ENCODE measurements around the gene FAM13C. TPM values are rescaled to one million over a fixed set of nuclear protein-coding genes. Genes with fewer than 3 reads are reported as not detected.
A peak's percentile ranks its signal among the peaks of the same experiment; 100 is the strongest.
"Not testable (repeated sequence)": the region's sequence is repeated elsewhere in the genome, so short reads cannot be mapped to it uniquely, and the experiment has no call there.

Gene FAM13C
- total and polyA plus RNA-seq, 12 donors: 8.9 to 92.8 (median 34.1) TPM

- whole genome bisulfite sequencing, 4 donors: 93 to 94% (median 94%) methylated on average over 2 of the region's 2 CpGs
Measured at GRCh38 chr10:59243611-59244195, 118.6 kb downstream of the FAM13C start.

GRCh38 chr10:59242991-59243390 is 119.4 kb downstream of the FAM13C start:
- no peaks in the 10 kb centered on the region for H3K9me3 ChIP-seq (replicated peaks in 1 of 3)
- DNase-seq: no peak
- H3K27me3 ChIP-seq: no peaks in the 10 kb centered on the region
- no peaks in the 10 kb centered on the region for H3K36me3 ChIP-seq (replicated peaks in 1 of 2)
- H3K27ac ChIP-seq: no peak overlapping the region
- no peak overlapping the region for H3K4me3 ChIP-seq
- H3K4me1 ChIP-seq (replicated peaks in 1 of 2): no peaks in the 10 kb centered on the region
- intact Hi-C loops (cut with DNase I): loop anchor here (5.0 to 10.0 kb wide), 3 partner anchors 291 to 382 kb away; no protein-coding TSS in a partner anchor
- 89 to 95% (median 91%) methylated on average over 3 of the region's 3 CpGs for WGBS, 4 donors
- TF ChIP-seq CTCF (IDR thresholded peaks at IDR 0.05) (no peak), POLR2A (IDR thresholded peaks at IDR 0.05) (no peak)

More at GRCh38 chr10:59243611-59244195, 118.6 kb downstream of the FAM13C start:
- Histone ChIP-seq H3K4me3 (no peak overlapping the region), H3K27me3 (no peaks in the 10 kb centered on the region), H3K9me3 (replicated peaks in 1 of 3) (no peaks in the 10 kb centered on the region), H3K36me3 (replicated peaks in 1 of 2) (no peaks in the 10 kb centered on the region), H3K4me1 (replicated peaks in 1 of 2) (no peaks in the 10 kb centered on the region), H3K27ac (no peak overlapping the region)
- intact Hi-C loops (cut with DNase I): loop anchor here (5.0 to 10.0 kb wide), 3 partner anchors 291 to 381 kb away; no protein-coding TSS in a partner anchor
- TF ChIP-seq POLR2A (IDR thresholded peaks at IDR 0.05): no peak
- no peak for TF ChIP-seq CTCF (IDR thresholded peaks at IDR 0.05)
- no peak for DNase-seq

GRCh38 chr10:59242057-59242456 is 120.3 kb downstream of the FAM13C start:
- TF ChIP-seq CTCF (IDR thresholded peaks at IDR 0.05) (no peak), POLR2A (IDR thresholded peaks at IDR 0.05) (no peak)

GRCh38 chr10:59240582-59241183 is 121.7 kb downstream of the FAM13C start:
- no peaks in the 10 kb centered on the region for H3K4me1 ChIP-seq (replicated peaks in 1 of 2)
- no peaks in the 10 kb centered on the region for H3K27me3 ChIP-seq
- DNase-seq: peak in 1 of 7 donors; percentile 8
- H3K27ac ChIP-seq: no peak overlapping the region
- H3K9me3 ChIP-seq (replicated peaks in 1 of 3): no peaks in the 10 kb centered on the region
- no peaks in the 10 kb centered on the region for H3K36me3 ChIP-seq (replicated peaks in 1 of 2)
- 42 to 53% (median 46%) methylated on average over 2 of the region's 2 CpGs for WGBS, 4 donors
- H3K4me3 ChIP-seq: no peak overlapping the region
- intact Hi-C loops (cut with DNase I): loop anchor here (5.0 to 10.0 kb wide), 3 partner anchors 288 to 384 kb away; no protein-coding TSS in a partner anchor
- TF ChIP-seq CTCF (IDR thresholded peaks at IDR 0.05) (peak; percentile 53 to 86 (median 79)), POLR2A (IDR thresholded peaks at IDR 0.05) (no peak)

More at GRCh38 chr10:59242057-59242456, 120.3 kb downstream of the FAM13C start:
- intact Hi-C loops (cut with DNase I): loop anchor here (5.0 to 10.0 kb wide), 3 partner anchors 290 to 383 kb away; no protein-coding TSS in a partner anchor
- 78 to 98% (median 95%) methylated on average over 1 of the region's 1 CpG for WGBS, 4 donors
- Histone ChIP-seq H3K27me3 (no peaks in the 10 kb centered on the region), H3K4me3 (no peak overlapping the region), H3K9me3 (replicated peaks in 1 of 3) (no peaks in the 10 kb centered on the region), H3K4me1 (replicated peaks in 1 of 2) (no peaks in the 10 kb centered on the region), H3K27ac (no peak overlapping the region), H3K36me3 (replicated peaks in 1 of 2) (no peaks in the 10 kb centered on the region)
- DNase-seq: no peak

- DNase-seq; H3K9me3 ChIP-seq (replicated peaks in 1 of 3); H3K27ac ChIP-seq; H3K27me3 ChIP-seq; H3K36me3 ChIP-seq (replicated peaks in 1 of 2); intact Hi-C loops (cut with DNase I); H3K4me3 ChIP-seq; H3K4me1 ChIP-seq (replicated peaks in 1 of 2): not testable (repeated sequence)
- 50 to 91% (median 72%) methylated on average over 2 of the region's 2 CpGs for WGBS, 4 donors
Measured at GRCh38 chr10:59239108-59239507, 123.2 kb downstream of the FAM13C start.
